Naive thymus-derived CD4-positive, alpha-beta T cell (primary cell): ENCODE measurements around the gene LMNB1. TPM values are rescaled to one million over a fixed set of nuclear protein-coding genes. Genes with fewer than 3 reads are reported as not detected.

Experiments
- ATAC-seq: fragments of 150-1000 bp; cut with Tn5 transposase; 2 replicates; pipeline ENCODE4 v1.10.0; 2021; ENCODE audit warnings: mild to moderate bottlenecking, moderate library complexity
- CTCF ChIA-PET: fragments of 350-600 bp; sonication (Branson Sonifier 250); formaldehyde crosslinking; loops from one replicate; lab custom pipeline; 2021; ENCODE audit warnings: antibody characterized with exemption; lab: Charles Lee
- POLR2A ChIA-PET: fragments of 350-600 bp; sonication (Branson Sonifier 250); formaldehyde crosslinking; loops from one replicate; lab custom pipeline; 2021; ENCODE audit warnings: antibody characterized with exemption, inconsistent platforms; lab: Charles Lee
- DNase-seq, 9 donors: peaks; one replicate each; pipeline versions ENCODE4 v3.0.0 to v3.0.0-alpha.2; 2020 to 2022; ENCODE audit warnings: mixed read lengths in 1 of 9
- H3K27ac ChIP-seq: one replicate; pipeline ENCODE4 v1.7.0; 2013; ENCODE audit warnings: mild to moderate bottlenecking, low read depth, low read length, moderate library complexity
- H3K27me3 ChIP-seq, 2 donors: one replicate each; pipeline ENCODE4 v1.7.0; 2013; ENCODE audit warnings: low read length in 2 of 2, mild to moderate bottlenecking in 2 of 2, moderate library complexity in 2 of 2; ENCODE audit not compliant: control insufficient read depth in 2 of 2, insufficient read depth in 2 of 2
- H3K36me3 ChIP-seq, 3 experiments: 1 replicate in 2 of 3; 2 replicates in 1 of 3; pipeline ENCODE4 v1.7.0; 2013; ENCODE audit warnings: low read length in 3 of 3, mild to moderate bottlenecking in 3 of 3, moderate library complexity in 1 of 3; ENCODE audit not compliant: insufficient read depth in 3 of 3, control insufficient read depth in 2 of 3
- H3K4me1 ChIP-seq, 2 donors: one replicate each; pipeline ENCODE4 v1.7.0; 2013; ENCODE audit warnings: low read length in 2 of 2, mild to moderate bottlenecking in 2 of 2, moderate library complexity in 1 of 2; ENCODE audit not compliant: control insufficient read depth in 2 of 2, insufficient read depth in 2 of 2
- H3K4me3 ChIP-seq: 2 replicates; pipeline ENCODE4 v1.7.0; 2013; ENCODE audit warnings: mild to moderate bottlenecking, low read length
- H3K9me3 ChIP-seq, 3 experiments: 1 replicate in 2 of 3; 2 replicates in 1 of 3; pipeline ENCODE4 v1.7.0; 2013; ENCODE audit warnings: low read length in 3 of 3; ENCODE audit not compliant: control insufficient read depth in 2 of 3
- H3K27ac Mint-ChIP-seq, 9 donors: one replicate each; pipeline ENCODE4 v1.8.0; 2020 to 2022; ENCODE audit warnings: mixed read lengths in 9 of 9, mild to moderate bottlenecking in 8 of 9, moderate library complexity in 5 of 9, inconsistent platforms in 2 of 9
- H3K27me3 Mint-ChIP-seq, 5 donors: one replicate each; pipeline ENCODE4 v1.8.0; 2021 to 2022; ENCODE audit warnings: mixed read lengths in 5 of 5, mild to moderate bottlenecking in 1 of 5
- H3K36me3 Mint-ChIP-seq, 5 donors: one replicate each; pipeline ENCODE4 v1.8.0; 2020 to 2022; ENCODE audit warnings: mixed read lengths in 5 of 5, mild to moderate bottlenecking in 3 of 5, inconsistent platforms in 1 of 5
- H3K4me1 Mint-ChIP-seq, 7 donors: one replicate each; pipeline ENCODE4 v1.8.0; 2020 to 2022; ENCODE audit warnings: mixed read lengths in 7 of 7, mild to moderate bottlenecking in 3 of 7, inconsistent platforms in 1 of 7
- H3K4me3 Mint-ChIP-seq, 10 donors: one replicate each; pipeline ENCODE4 v1.8.0; 2020 to 2022; ENCODE audit warnings: mild to moderate bottlenecking in 10 of 10, mixed read lengths in 10 of 10, moderate library complexity in 6 of 10, inconsistent platforms in 2 of 10
- H3K9me3 Mint-ChIP-seq, 11 donors: one replicate each; pipeline ENCODE4 v1.8.0; 2020 to 2022; ENCODE audit warnings: mixed read lengths in 11 of 11, mild to moderate bottlenecking in 4 of 11, inconsistent platforms in 1 of 11, moderate library complexity in 1 of 11
- intact Hi-C, 2 donors: fragments of 100-400 bp; cut with micrococcal nuclease; formaldehyde crosslinking; loops; one replicate each; pipeline ENCODE4 v1.15.1; 2023
- polyA plus RNA-seq, 2 donors: library from polyadenylated mRNA; unstranded; fragments of 300-500 nt; fragmentation: Illumina TruSeq; gene quantifications; one replicate each; pipeline ENCODE4 v1.2.3, GENCODE V29; 2021
- total RNA-seq, 6 experiments: library from RNA in 5 of 6; stranded (reverse) in 5 of 6; gene quantifications; 1 replicate in 5 of 6; 2 replicates in 1 of 6; pipeline ENCODE4 v1.2.3 and lab custom pipeline; 2021 to 2026

LMNB1 gene
- total and polyA plus RNA-seq, 7 experiments from 2014 or later = 10.5 to 218 (median 26.7) TPM

GRCh38 chr5:126805063-126805462 lies 28.1 kb downstream of the LMNB1 start:
- no peak for ATAC-seq
- Mint-ChIP-seq H3K9me3 (no peaks in the 10 kb centered on the region), H3K4me3 (peak overlapping the region in 1 of 10 donors; percentile 15), H3K27ac (peak overlapping the region in 1 of 9 donors; percentile 68), H3K36me3 (peaks cover 0 to 24% (median 6%) of the 10 kb centered on the region in 5 donors), H3K27me3 (no peaks in the 10 kb centered on the region), H3K4me1 (peaks cover 7 to 47% (median 13%) of the 10 kb centered on the region in 7 donors)
- ChIA-PET CTCF (no interaction called here), POLR2A (interaction anchor here (1.6 kb wide), 1 partner anchor 48 kb away, joined by 3 read pairs; no protein-coding TSS in a partner anchor)
- Histone ChIP-seq H3K27ac (no peak overlapping the region), H3K27me3 (no peaks in the 10 kb centered on the region), H3K4me3 (no peak overlapping the region), H3K36me3 (peaks cover 0 to 7% (median 0%) of the 10 kb centered on the region in 3 experiments), H3K9me3 (no peaks in the 10 kb centered on the region), H3K4me1 (peaks cover 5 to 7% of the 10 kb centered on the region in 2 donors)
- intact Hi-C loops = loop anchor here in 1 of 2 donors (10.0 kb wide), 1 partner anchor 260 kb away; no protein-coding TSS in a partner anchor
- no peak for DNase-seq

- H3K4me3 ChIP-seq = no peak overlapping the region
- intact Hi-C loops = loop anchor here (1.0 to 10.0 kb wide), 3 partner anchors 132 to 264 kb away; no protein-coding TSS in a partner anchor
- H3K27ac ChIP-seq = no peak overlapping the region
- Mint-ChIP-seq H3K36me3 (peaks cover 4 to 39% (median 18%) of the 10 kb centered on the region in 5 donors), H3K27ac (peak overlapping the region in 4 of 9 donors; percentile 10 to 95 (median 38)), H3K4me1 (peaks cover 0 to 58% (median 24%) of the 10 kb centered on the region in 7 donors), H3K9me3 (no peaks in the 10 kb centered on the region), H3K27me3 (no peaks in the 10 kb centered on the region), H3K4me3 (no peak overlapping the region)
- ChIA-PET POLR2A (interaction anchor here (0.5 to 0.9 kb wide), 2 partner anchors 29 to 50 kb away, joined by 3 to 4 read pairs; no protein-coding TSS in a partner anchor), CTCF (interaction anchor here (0.6 to 1.0 kb wide), 2 partner anchors 132 to 153 kb away, joined by 3 to 6 read pairs; no protein-coding TSS in a partner anchor)
- peaks cover 8 to 11% of the 10 kb centered on the region in 2 donors for H3K4me1 ChIP-seq
- ATAC-seq (peak; percentile 52), DNase-seq (peak in 5 of 9 donors; percentile 17 to 37 (median 22))
- H3K9me3 ChIP-seq = no peaks in the 10 kb centered on the region
- no peaks in the 10 kb centered on the region for H3K27me3 ChIP-seq
- H3K36me3 ChIP-seq = peaks cover 0 to 18% (median 0%) of the 10 kb centered on the region in 3 experiments
Observed at GRCh38 chr5:126808521-126808988, 31.6 kb downstream of the LMNB1 start.

- H3K4me1 ChIP-seq = peaks cover 8 to 11% of the 10 kb centered on the region in 2 donors
- ChIA-PET CTCF (interaction anchor here (0.7 to 2.0 kb wide), 4 partner anchors 8 to 456 kb away, joined by 3 to 8 read pairs (median 3); no protein-coding TSS in a partner anchor), POLR2A (interaction anchor here (1.0 to 2.8 kb wide), 3 partner anchors 16 to 42 kb away, joined by 5 to 11 read pairs (median 5); partner anchors contain the start of gene LMNB1)
- H3K27me3 Mint-ChIP-seq = no peaks in the 10 kb centered on the region
- peaks cover 0 to 63% (median 24%) of the 10 kb centered on the region in 7 donors for H3K4me1 Mint-ChIP-seq
- H3K4me3 Mint-ChIP-seq = peak overlapping the region in 1 of 10 donors; percentile 46
- H3K27ac ChIP-seq = peak overlapping the region; percentile 57
- peak in 2 of 9 donors; percentile 8 to 16 for DNase-seq
- no peaks in the 10 kb centered on the region for H3K9me3 Mint-ChIP-seq
- no peak for ATAC-seq
- no peaks in the 10 kb centered on the region for H3K9me3 ChIP-seq
- intact Hi-C loops = loop anchor here (2.0 to 10.0 kb wide), 4 partner anchors 33 to 265 kb away; partner anchors contain the start of gene LMNB1 (in 1 of the 2)
- H3K4me3 ChIP-seq = no peak overlapping the region
- peak overlapping the region in 8 of 9 donors; percentile 47 to 95 (median 86) for H3K27ac Mint-ChIP-seq
- no peaks in the 10 kb centered on the region for H3K27me3 ChIP-seq
- H3K36me3 ChIP-seq = peaks cover 0 to 24% (median 0%) of the 10 kb centered on the region in 3 experiments
- H3K36me3 Mint-ChIP-seq = peaks cover 4 to 46% (median 22%) of the 10 kb centered on the region in 5 donors
Observed at GRCh38 chr5:126809916-126810315, 33.0 kb downstream of the LMNB1 start.

- DNase-seq (no peak), ATAC-seq (no peak)
- Mint-ChIP-seq H3K9me3 (no peaks in the 10 kb centered on the region), H3K4me1 (peaks cover 0 to 57% (median 24%) of the 10 kb centered on the region in 7 donors), H3K36me3 (peaks cover 4 to 43% (median 22%) of the 10 kb centered on the region in 5 donors), H3K4me3 (peak overlapping the region in 4 of 10 donors; percentile 21 to 77 (median 42)), H3K27me3 (no peaks in the 10 kb centered on the region), H3K27ac (peak overlapping the region; percentile 71 to 97 (median 87))
- Histone ChIP-seq H3K4me1 (peaks cover 8 to 11% of the 10 kb centered on the region in 2 donors), H3K27me3 (no peaks in the 10 kb centered on the region), H3K36me3 (peaks cover 0 to 24% (median 0%) of the 10 kb centered on the region in 3 experiments), H3K4me3 (no peak overlapping the region), H3K9me3 (no peaks in the 10 kb centered on the region), H3K27ac (peak overlapping the region; percentile 57)
- intact Hi-C loops = loop anchor here (1.0 to 5.0 kb wide), 5 partner anchors 32 to 42 kb away; partner anchors contain the start of gene LMNB1 (in 1 of the 2)
- ChIA-PET POLR2A (interaction anchor here (0.6 to 2.8 kb wide), 4 partner anchors 12 to 41 kb away, joined by 3 to 11 read pairs (median 4); partner anchors contain the start of gene LMNB1), CTCF (interaction anchor here (0.7 to 2.0 kb wide), 4 partner anchors 9 to 457 kb away, joined by 3 to 8 read pairs (median 4); no protein-coding TSS in a partner anchor)
Observed at GRCh38 chr5:126810596-126811380, 33.9 kb downstream of the LMNB1 start.

GRCh38 chr5:126811515-126812198 lies 34.7 kb downstream of the LMNB1 start:
- peak overlapping the region in 6 of 10 donors; percentile 21 to 77 (median 38) for H3K4me3 Mint-ChIP-seq
- intact Hi-C loops = loop anchor here (1.0 to 5.0 kb wide), 6 partner anchors 33 to 63 kb away; partner anchors contain the start of gene LMNB1 (in 1 of the 2)
- H3K27me3 Mint-ChIP-seq = no peaks in the 10 kb centered on the region
- Histone ChIP-seq H3K4me3 (no peak overlapping the region), H3K27me3 (no peaks in the 10 kb centered on the region), H3K9me3 (no peaks in the 10 kb centered on the region), H3K27ac (peak overlapping the region; percentile 57), H3K36me3 (peaks cover 0 to 18% (median 1%) of the 10 kb centered on the region in 3 experiments), H3K4me1 (peaks cover 8 to 11% of the 10 kb centered on the region in 2 donors)
- ChIA-PET CTCF (interaction anchor here (0.9 to 2.0 kb wide), 2 partner anchors 10 to 33 kb away, joined by 4 to 8 read pairs; no protein-coding TSS in a partner anchor), POLR2A (interaction anchor here (0.6 to 2.8 kb wide), 5 partner anchors 13 to 57 kb away, joined by 3 to 11 read pairs (median 4); partner anchors contain the start of gene LMNB1)
- peak in 8 of 9 donors; percentile 5 to 63 (median 44) for DNase-seq
- peak overlapping the region; percentile 71 to 97 (median 87) for H3K27ac Mint-ChIP-seq
- H3K4me1 Mint-ChIP-seq = peaks cover 0 to 54% (median 25%) of the 10 kb centered on the region in 7 donors
- peaks cover 4 to 40% (median 26%) of the 10 kb centered on the region in 5 donors for H3K36me3 Mint-ChIP-seq
- ATAC-seq = peak; percentile 81
- H3K9me3 Mint-ChIP-seq = no peaks in the 10 kb centered on the region
